WTC11 (cell line): ENCODE measurements around the gene IFNLR1. TPM values are rescaled to one million over a fixed set of nuclear protein-coding genes. Genes with fewer than 3 reads are reported as not detected.
"Not testable (repeated sequence)": the region's sequence is repeated elsewhere in the genome, so short reads cannot be mapped to it uniquely, and the experiment has no call there.

Experiments
- ATAC-seq: fragments of 200-7000 bp; cut with Tn5 transposase; 2 replicates; pipeline ENCODE4 v1.10.0; 2021; ENCODE audit warnings: mild to moderate bottlenecking, moderate library complexity
- CTCF ChIA-PET: fragments of 300-600 bp; sonication (Branson Sonifier 250); formaldehyde crosslinking; loops from one replicate; lab custom pipeline; 2021; ENCODE audit warnings: antibody characterized with exemption; lab: Charles Lee
- POLR2A ChIA-PET: fragments of 350-600 bp; sonication (Branson Sonifier 250); formaldehyde crosslinking; loops from one replicate; lab custom pipeline; 2021; ENCODE audit warnings: antibody characterized with exemption; lab: Charles Lee
- DNase-seq: peaks from one replicate; pipeline ENCODE4 v3.0.0; 2021; ENCODE audit warnings: low spot score
- H3K27ac Mint-ChIP-seq: 2 replicates; pipeline ENCODE4 v1.8.0; 2021; ENCODE audit warnings: mixed read lengths
- H3K27me3 Mint-ChIP-seq: 2 replicates; pipeline ENCODE4 v1.8.0; 2021; ENCODE audit warnings: low read depth, mild to moderate bottlenecking, moderate library complexity, mixed read lengths
- H3K36me3 Mint-ChIP-seq: 2 replicates; pipeline ENCODE4 v1.8.0; 2021; ENCODE audit warnings: mixed read lengths
- H3K4me1 Mint-ChIP-seq: 2 replicates; pipeline ENCODE4 v1.8.0; 2022; ENCODE audit warnings: mixed read lengths
- H3K4me3 Mint-ChIP-seq: 2 replicates; pipeline ENCODE4 v1.8.0; 2021; ENCODE audit warnings: mild to moderate bottlenecking, moderate library complexity, mixed read lengths
- H3K9me3 Mint-ChIP-seq: 2 replicates; pipeline ENCODE4 v1.8.0; 2021; ENCODE audit warnings: mixed read lengths
- CREB1 ChIP-seq: sonication (generic); formaldehyde crosslinking; IDR thresholded peaks from 2 replicates; pipeline ENCODE4 v1.8.0; 2023; ENCODE audit warnings: mild to moderate bottlenecking, missing genetic modification reagents
- CREM ChIP-seq: sonication (generic); formaldehyde crosslinking; IDR thresholded peaks from 2 replicates; pipeline ENCODE4 v1.8.1; 2022; ENCODE audit warnings: mild to moderate bottlenecking, missing genetic modification reagents, moderate library complexity
- E2F4 ChIP-seq: sonication (generic); formaldehyde crosslinking; IDR thresholded peaks from 2 replicates; pipeline ENCODE4 v1.8.1; 2022; ENCODE audit warnings: low read depth, mild to moderate bottlenecking, moderate library complexity, missing genetic modification reagents, borderline replicate concordance
- ETV6 ChIP-seq: sonication (generic); formaldehyde crosslinking; IDR thresholded peaks from 2 replicates; pipeline ENCODE4 v1.8.1; 2022; ENCODE audit warnings: mild to moderate bottlenecking, missing genetic modification reagents
- GRHL2 ChIP-seq: fragments of 250-450 bp; sonication (Bioruptor Pico); IDR thresholded peaks from 2 replicates; pipeline ENCODE4 v1.8.0; 2022; ENCODE audit warnings: mild to moderate bottlenecking, moderate library complexity; ENCODE audit not compliant: insufficient replicate concordance, severe bottlenecking
- JAZF1 ChIP-seq: fragments of 250-450 bp; sonication (Bioruptor Pico); IDR thresholded peaks from 2 replicates; pipeline ENCODE4 v1.9.0; 2021; ENCODE audit warnings: moderate library complexity, mild to moderate bottlenecking, inconsistent platforms
- JUN ChIP-seq: sonication (generic); formaldehyde crosslinking; IDR thresholded peaks from 2 replicates; pipeline ENCODE4 v1.8.0; 2023; ENCODE audit warnings: mild to moderate bottlenecking, missing genetic modification reagents
- NFATC4 ChIP-seq: fragments of 250-450 bp; sonication (Bioruptor Pico); IDR thresholded peaks from 2 replicates; pipeline ENCODE4 v1.9.0; 2021; ENCODE audit warnings: mild to moderate bottlenecking
- NFE2L1 ChIP-seq: sonication (generic); formaldehyde crosslinking; IDR thresholded peaks from 2 replicates; pipeline ENCODE4 v1.8.1; 2023; ENCODE audit warnings: missing genetic modification reagents
- NFYB ChIP-seq: sonication (generic); formaldehyde crosslinking; conservative IDR thresholded peaks from 2 replicates; pipeline ENCODE4 v1.8.0; 2022; ENCODE audit warnings: low read depth, missing genetic modification reagents
- PRDM15 ChIP-seq: sonication (generic); formaldehyde crosslinking; IDR thresholded peaks from 2 replicates; pipeline ENCODE4 v1.8.0; 2022; ENCODE audit warnings: missing genetic modification reagents
- PRRX2 ChIP-seq: fragments of 250-450 bp; sonication (Bioruptor Pico); IDR thresholded peaks from 2 replicates; pipeline ENCODE4 v1.8.0; 2021; ENCODE audit warnings: mild to moderate bottlenecking
- SOX15 ChIP-seq: fragments of 250-450 bp; sonication (Bioruptor Pico); IDR thresholded peaks from 2 replicates; pipeline ENCODE4 v1.9.0; 2021; ENCODE audit warnings: mild to moderate bottlenecking
- TCF7 ChIP-seq: sonication (generic); formaldehyde crosslinking; IDR thresholded peaks from 2 replicates; pipeline ENCODE4 v1.8.0; 2022; ENCODE audit warnings: mild to moderate bottlenecking, low read depth, missing genetic modification reagents, moderate library complexity
- TP53 ChIP-seq: sonication (generic); formaldehyde crosslinking; IDR thresholded peaks from 2 replicates; pipeline ENCODE4 v1.8.1; 2023; ENCODE audit warnings: mild to moderate bottlenecking, missing genetic modification reagents
- USF2 ChIP-seq: sonication (generic); formaldehyde crosslinking; IDR thresholded peaks from 2 replicates; pipeline ENCODE4 v1.8.1; 2023; ENCODE audit warnings: mild to moderate bottlenecking, missing genetic modification reagents, moderate library complexity
- ZNF232 ChIP-seq: sonication (generic); formaldehyde crosslinking; IDR thresholded peaks from 2 replicates; pipeline ENCODE4 v1.8.0; 2022; ENCODE audit warnings: mild to moderate bottlenecking, missing genetic modification reagents
- ZNF317 ChIP-seq: sonication (generic); formaldehyde crosslinking; IDR thresholded peaks from 2 replicates; pipeline ENCODE4 v1.8.1; 2023; ENCODE audit warnings: low read depth, mild to moderate bottlenecking, moderate library complexity, missing genetic modification reagents, borderline replicate concordance
- ZNF512 ChIP-seq: sonication (generic); formaldehyde crosslinking; IDR thresholded peaks from 2 replicates; pipeline ENCODE4 v1.8.1; 2022; ENCODE audit warnings: missing genetic modification reagents, borderline replicate concordance
- ZNF532 ChIP-seq: fragments of 250-450 bp; sonication (Bioruptor Pico); IDR thresholded peaks from 2 replicates; pipeline ENCODE4 v1.9.0; 2021; ENCODE audit warnings: mild to moderate bottlenecking, borderline replicate concordance
- total RNA-seq: library from RNA; stranded (reverse); gene quantifications from 3 replicates; pipeline ENCODE4 v1.2.3, GENCODE V29; 2021

Gene IFNLR1
- total RNA-seq, 1 experiment from 2014 or later: 6.6 TPM

GRCh38 chr1:24207709-24208108 is 20.6 kb upstream of the IFNLR1 start:
- no peak for ATAC-seq
- CTCF ChIA-PET: no interaction called here
- no peak overlapping the region for H3K4me3 Mint-ChIP-seq

GRCh38 chr1:24207395-24207687 is 20.3 kb upstream of the IFNLR1 start:
- POLR2A ChIA-PET, H3K4me1 Mint-ChIP-seq, DNase-seq, H3K27me3 Mint-ChIP-seq, H3K36me3 Mint-ChIP-seq, H3K27ac Mint-ChIP-seq, ATAC-seq, H3K4me3 Mint-ChIP-seq, H3K9me3 Mint-ChIP-seq, CTCF ChIA-PET: not testable (repeated sequence)

More at GRCh38 chr1:24207709-24208108, 20.6 kb upstream of the IFNLR1 start:
- POLR2A ChIA-PET: no interaction called here
- peak overlapping the region; percentile 15; the same call in 1 of the 2 replicates for H3K27ac Mint-ChIP-seq
- no peak for DNase-seq
- no peak for TF ChIP-seq USF2 (CRISPR knock-in tag)
- no peak for TF ChIP-seq NFE2L1 (CRISPR knock-in tag)
- TF ChIP-seq ZNF232 (CRISPR knock-in tag): no peak
- no peak for TF ChIP-seq JAZF1 (CRISPR knock-in tag)
- no peak for TF ChIP-seq TP53
- no peak for TF ChIP-seq TCF7 (CRISPR knock-in tag)
- no peak for TF ChIP-seq GRHL2 (CRISPR knock-in tag)
- no peak for TF ChIP-seq CREB1 (CRISPR knock-in tag)
- no peak for TF ChIP-seq E2F4
- TF ChIP-seq PRDM15 (CRISPR knock-in tag): no peak
- TF ChIP-seq JUN (CRISPR knock-in tag): no peak
- TF ChIP-seq ETV6: no peak
- TF ChIP-seq NFYB: no peak
- TF ChIP-seq ZNF512 (CRISPR knock-in tag): no peak
- no peak for TF ChIP-seq ZNF532 (CRISPR knock-in tag)
- TF ChIP-seq ZNF317: no peak
- TF ChIP-seq NFATC4 (CRISPR knock-in tag): no peak
- TF ChIP-seq SOX15: no peak
- no peak for TF ChIP-seq PRRX2 (CRISPR knock-in tag)
- TF ChIP-seq CREM (CRISPR knock-in tag): no peak
- no peaks in the 10 kb centered on the region for H3K36me3 Mint-ChIP-seq
- no peaks in the 10 kb centered on the region for H3K27me3 Mint-ChIP-seq
- peaks cover 6% of the 10 kb centered on the region; the same call in 1 of the 2 replicates for H3K9me3 Mint-ChIP-seq
- H3K4me1 Mint-ChIP-seq: no peaks in the 10 kb centered on the region
